HG03103 (cell line): Measurements from ENCODE around the gene FBLN2.

Experiments used
- ATAC-seq: cut with Tn5 transposase; IDR thresholded peaks from one replicate; pipeline ENCODE4 v1.9.1; 2021; ENCODE audit warnings: low read depth; ENCODE audit not compliant: unreplicated experiment

FBLN2 gene

DNA sequence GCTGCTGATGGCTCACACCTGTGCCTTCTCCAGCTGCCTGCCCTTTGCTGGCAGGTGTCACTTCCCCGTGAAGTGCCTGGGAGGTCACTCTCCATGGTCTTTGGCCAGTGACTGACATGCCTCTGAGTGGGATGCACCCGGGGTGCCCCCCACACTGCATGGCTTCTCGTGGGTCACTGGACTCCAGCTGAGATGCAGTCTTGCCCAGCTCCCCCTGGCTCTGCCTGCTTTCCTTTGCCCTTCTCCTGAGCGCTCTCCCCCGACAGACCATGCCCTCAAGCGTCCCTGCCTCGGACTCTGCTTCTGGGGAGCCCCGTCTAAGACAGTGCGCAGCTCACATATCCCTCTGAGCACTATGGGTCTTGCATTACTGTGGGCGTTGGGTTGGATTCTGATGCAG lies 14.4 kb downstream of the FBLN2 start:
- ATAC-seq = no peak

DNA sequence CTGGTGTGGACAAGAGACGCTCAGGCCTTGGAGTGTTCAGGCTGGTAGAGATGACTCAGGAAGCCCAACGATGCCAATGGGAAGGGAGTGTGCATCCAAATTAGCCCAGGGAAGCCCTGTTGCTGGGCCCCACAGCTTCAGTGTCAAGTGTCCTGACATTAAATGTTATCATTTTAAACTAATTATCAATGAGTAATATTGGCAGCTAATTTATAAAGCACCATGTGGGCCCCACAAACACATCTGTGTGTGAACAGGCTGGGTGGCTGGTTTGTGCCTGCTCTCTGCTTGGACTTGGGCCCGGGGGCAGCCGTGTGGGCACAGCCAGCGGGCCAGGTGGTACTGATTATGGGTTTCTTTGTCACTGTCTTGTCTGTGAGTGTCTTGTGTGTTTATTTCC lies 15.0 kb downstream of the FBLN2 start:
- ATAC-seq = no peak

DNA sequence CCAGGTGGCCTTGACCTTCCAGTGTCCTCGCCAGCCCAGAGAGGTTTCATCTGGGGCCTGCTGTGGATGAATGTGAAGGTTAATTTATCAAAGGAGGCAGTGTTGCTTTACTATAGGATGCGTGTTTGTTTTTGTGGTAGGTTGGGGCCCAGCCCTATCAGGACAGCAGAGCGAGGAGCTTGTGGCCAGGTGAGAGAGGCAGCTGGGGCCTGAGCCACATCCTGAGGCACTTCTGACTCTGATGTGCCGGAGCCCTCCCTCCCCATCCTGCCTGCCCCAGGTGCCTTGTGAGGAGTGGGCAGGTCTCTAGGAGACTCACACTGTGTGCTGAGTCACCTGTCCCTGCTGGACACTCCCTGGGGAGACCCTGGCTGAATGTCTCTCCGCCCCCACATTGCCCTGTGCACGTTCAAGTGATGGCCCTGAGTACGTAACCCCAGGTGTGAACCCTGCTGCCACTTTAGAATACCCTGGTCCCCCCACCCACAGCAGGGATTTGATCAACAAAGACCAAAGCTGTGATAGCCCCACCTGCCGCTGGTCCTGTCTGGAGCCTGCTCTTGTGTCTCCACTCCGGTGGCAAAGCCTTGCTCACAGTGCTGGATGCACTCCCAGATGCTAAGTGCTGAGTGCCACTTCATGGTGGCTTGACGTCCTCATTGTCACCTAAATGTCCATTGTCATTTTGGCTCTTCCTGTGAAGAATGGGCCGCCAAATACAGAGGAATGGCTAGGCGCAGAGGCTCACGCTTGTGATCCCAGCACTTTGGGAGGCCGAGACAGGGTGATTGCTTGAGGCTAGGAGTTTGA lies 16.0 kb downstream of the FBLN2 start:
- ATAC-seq = no peak

DNA sequence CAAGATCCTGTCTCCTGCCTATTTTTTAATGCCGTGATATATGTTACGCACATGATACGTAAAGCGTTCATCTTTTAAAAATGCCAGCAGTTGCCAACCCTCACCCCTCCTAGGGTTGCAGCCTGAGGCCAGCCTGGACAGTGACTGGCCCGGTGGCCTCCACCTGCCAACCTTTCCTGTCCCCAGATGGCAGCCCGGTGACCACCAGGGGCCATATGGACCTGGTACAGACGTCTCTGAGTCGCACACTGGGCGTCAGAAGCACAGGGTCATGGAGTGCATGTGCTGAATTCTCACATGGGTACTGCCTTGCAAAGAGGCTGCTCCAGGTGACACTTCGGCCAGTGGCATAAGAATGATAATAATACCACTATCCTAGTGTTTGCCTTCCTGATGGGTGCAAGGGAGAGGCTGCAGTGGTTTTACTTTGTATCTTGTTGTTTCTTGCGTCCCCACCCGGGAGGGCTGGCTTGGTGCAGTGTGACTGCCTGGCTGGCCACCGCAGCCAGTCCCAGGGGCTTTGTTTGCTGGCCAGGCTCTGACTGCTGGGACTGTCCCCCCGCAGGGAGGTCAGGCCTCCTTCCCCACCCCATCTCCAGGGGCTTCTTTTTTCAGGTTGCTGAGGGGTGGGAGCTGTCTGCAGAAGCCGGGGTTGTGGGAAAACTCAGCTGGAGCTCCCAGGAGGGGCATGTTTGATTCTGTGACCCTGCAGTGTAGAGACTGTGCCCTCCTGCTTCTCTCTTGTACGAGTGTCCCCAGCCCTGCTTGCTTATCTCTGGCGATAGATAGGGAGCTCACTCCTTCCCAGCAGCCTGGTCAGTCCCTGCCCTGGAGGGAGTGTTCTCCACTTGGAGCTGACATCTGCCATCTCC lies 16.9 kb downstream of the FBLN2 start:
- no peak for ATAC-seq

DNA sequence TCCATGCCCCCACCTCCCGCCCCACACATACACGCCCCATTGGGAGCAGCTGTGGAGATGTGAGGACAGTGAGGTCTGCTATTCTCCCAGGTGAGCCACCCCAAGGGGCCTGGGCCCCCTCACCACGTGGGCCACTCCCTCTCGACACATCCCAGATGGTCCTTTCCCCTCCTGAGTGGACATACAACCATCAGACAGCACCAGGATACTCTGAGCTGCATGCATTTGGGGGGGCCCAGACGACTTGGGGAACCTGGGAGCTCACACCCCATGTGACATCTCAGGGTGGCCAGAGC lies 17.5 kb downstream of the FBLN2 start:
- no peak for ATAC-seq

DNA sequence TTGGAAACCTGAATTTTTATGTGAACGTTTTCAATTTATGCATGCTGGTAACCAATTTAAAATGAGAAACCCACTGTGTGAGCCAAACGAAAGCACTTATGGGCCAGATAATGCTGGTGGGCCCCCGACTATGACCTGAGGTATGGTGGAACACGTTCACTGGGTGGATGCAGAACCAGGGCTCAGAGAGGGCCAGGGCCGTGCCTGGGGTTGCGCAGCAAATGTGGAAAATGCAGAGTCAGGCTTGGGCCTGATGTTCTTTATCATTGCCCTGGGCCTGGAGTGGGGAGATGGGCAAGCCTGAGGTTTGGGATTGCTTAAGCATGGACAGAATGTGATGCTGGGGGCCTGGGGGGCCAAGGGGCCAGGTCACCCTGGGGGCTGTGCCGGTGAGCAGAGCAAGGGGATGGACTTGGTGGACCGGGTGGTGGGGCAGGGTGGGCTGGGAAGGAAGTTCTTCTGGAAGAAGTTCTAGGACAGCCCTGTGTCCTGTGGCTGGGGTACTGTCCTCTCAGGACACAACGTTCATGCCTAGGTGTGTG lies 17.9 kb downstream of the FBLN2 start:
- no peak for ATAC-seq

DNA sequence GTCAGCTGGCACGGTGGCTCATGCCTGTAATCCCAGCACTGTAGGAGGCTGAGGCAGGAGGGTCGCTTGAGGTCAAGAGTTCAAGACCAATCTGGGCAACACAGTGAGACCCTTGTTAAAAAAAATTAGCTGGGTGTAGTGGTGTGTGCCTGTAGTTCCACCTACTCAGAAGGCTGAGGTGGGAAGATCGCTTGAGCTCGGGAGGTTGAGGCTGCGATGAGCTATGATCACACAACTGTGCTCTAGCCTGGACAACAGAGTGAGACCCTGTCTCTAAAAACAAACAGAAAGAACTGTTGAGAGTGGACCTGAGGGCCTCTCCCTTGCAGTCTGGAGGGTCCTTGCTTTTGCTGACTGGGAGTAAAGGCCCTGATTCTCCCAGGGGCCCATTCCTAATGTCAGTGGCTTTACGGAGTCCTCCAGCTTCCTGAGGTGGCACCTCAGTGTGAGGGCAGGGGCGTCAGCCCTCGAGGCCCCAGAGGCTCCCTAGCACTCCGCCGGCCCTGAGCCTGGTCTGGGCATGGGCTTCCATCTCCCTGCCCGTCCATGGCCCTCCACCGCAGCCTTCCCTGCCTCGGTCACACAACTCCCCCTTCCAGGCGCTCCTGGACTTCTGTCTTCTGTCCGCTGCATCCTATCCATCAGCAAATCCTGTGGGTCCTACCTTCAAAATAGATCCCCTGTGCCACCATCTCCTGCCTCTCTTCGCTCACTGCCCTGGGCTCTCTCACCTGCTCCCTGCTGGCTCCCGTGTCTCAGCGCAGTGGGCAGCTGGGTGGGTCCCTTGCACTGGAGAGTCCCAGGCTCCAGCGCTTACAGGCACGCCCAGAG lies 19.0 kb downstream of the FBLN2 start:
- no peak for ATAC-seq

DNA sequence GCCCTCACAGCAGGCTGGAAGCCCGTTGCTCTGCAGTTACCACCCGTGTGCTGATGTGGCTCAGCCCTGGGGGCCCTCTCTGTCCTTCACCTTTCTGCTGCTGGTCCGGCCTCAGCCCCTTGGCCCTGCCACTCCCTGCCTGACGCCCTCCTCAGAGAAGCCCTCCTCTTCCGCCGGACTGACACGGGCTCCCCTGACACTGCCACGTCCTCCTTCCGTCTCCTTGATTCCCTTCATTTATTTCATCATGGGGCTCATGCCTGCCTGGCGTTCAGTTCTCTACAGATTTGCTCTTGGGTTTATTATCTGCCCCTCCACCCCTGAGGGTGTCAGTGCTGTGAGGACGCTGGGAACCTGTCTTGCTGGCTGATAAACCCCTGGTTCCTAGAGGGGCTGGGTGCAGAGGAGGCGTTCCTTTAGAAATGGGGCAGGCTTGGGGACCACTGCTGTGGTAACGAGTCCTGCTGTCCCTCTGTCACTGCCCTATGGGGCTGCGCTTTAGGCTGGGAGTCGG lies 19.6 kb downstream of the FBLN2 start:
- no peak for ATAC-seq

DNA sequence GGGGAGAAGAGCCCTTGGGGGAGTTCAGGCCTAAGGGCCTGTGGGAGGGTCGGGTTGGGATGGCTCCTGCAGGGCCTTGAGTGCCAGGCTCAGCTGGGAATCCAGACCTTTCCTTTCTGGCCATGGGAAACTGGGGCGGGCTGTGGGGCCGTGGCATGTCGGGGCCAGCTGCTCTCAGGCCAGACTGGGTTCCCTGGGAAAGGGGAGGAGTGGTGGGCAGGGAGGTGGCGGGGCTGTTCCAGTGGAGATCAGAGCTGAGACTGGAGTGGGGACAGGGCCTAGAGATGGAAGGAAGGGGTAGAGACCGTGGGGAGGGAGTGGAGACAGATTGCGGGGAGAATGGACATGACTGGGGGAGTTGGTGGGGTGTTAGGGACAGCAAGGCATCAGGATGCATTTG lies 20.3 kb downstream of the FBLN2 start:
- ATAC-seq = no peak

DNA sequence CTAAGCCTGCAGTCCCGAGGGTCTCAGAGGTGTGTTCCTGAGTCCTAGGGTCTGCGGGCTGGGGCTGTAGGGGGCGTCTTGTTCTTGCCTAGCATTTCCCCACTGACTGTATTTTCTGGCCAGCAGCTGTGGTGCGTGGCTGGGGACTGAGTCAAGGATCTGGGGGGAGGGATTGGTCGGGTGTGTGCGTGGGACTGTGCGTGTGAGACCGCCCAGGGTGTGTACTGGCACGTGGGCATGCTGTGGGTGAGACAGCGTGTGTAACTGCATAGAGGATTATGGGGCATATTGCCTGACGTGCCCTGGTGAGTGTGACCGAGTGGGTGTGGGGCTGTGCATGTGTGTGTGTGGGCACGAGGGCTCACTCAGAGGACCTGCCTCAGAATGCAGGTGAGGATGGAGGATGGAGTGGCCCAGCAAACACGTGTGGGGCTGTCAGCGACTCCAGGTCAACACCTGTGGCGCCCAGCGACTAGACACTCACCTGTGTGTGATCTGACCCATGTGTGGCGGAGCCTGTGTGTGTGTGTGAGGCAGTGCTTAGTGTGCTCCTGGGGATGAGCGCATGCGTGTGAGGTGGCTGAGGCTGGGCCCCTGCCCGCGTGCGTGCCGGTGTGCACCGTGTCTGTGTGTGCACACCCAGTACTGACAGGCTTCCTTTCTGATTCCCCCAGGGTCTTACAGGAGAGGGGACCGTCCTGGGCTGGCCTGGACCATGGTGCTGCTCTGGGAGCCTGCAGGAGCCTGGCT lies 20.9 kb downstream of the FBLN2 start:
- ATAC-seq = no peak

DNA sequence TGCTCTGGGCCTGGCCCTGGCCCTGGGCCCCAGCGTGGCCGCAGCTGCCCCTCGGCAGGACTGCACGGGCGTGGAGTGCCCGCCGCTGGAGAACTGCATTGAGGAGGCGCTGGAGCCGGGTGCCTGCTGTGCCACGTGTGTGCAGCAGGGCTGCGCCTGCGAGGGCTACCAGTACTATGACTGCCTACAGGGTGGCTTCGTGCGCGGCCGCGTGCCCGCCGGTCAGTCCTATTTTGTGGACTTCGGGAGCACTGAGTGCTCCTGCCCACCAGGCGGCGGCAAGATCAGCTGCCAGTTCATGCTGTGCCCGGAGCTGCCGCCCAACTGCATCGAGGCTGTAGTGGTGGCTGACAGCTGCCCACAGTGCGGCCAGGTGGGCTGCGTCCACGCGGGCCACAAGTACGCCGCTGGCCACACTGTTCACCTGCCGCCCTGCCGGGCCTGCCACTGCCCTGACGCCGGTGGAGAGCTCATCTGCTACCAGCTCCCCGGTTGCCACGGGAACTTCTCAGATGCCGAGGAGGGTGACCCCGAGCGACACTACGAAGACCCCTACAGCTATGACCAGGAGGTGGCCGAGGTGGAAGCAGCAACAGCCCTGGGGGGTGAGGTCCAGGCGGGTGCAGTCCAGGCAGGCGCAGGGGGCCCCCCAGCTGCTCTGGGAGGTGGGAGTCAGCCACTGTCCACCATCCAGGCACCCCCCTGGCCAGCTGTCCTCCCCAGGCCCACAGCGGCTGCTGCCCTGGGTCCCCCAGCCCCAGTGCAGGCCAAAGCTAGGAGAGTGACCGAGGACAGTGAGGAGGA lies 21.7 kb downstream of the FBLN2 start:
- ATAC-seq = no peak

DNA sequence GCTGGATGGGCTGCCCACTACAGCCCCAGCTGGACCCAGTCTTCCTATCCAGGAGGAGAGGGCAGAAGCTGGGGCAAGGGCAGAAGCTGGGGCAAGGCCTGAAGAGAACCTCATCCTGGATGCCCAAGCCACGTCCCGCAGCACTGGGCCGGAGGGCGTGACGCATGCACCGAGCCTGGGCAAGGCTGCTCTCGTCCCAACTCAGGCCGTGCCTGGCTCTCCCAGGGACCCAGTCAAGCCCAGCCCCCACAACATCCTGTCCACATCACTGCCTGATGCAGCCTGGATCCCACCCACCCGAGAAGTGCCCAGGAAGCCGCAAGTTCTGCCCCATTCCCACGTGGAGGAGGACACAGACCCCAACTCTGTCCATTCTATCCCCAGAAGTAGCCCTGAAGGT lies 22.3 kb downstream of the FBLN2 start:
- ATAC-seq = no peak

DNA sequence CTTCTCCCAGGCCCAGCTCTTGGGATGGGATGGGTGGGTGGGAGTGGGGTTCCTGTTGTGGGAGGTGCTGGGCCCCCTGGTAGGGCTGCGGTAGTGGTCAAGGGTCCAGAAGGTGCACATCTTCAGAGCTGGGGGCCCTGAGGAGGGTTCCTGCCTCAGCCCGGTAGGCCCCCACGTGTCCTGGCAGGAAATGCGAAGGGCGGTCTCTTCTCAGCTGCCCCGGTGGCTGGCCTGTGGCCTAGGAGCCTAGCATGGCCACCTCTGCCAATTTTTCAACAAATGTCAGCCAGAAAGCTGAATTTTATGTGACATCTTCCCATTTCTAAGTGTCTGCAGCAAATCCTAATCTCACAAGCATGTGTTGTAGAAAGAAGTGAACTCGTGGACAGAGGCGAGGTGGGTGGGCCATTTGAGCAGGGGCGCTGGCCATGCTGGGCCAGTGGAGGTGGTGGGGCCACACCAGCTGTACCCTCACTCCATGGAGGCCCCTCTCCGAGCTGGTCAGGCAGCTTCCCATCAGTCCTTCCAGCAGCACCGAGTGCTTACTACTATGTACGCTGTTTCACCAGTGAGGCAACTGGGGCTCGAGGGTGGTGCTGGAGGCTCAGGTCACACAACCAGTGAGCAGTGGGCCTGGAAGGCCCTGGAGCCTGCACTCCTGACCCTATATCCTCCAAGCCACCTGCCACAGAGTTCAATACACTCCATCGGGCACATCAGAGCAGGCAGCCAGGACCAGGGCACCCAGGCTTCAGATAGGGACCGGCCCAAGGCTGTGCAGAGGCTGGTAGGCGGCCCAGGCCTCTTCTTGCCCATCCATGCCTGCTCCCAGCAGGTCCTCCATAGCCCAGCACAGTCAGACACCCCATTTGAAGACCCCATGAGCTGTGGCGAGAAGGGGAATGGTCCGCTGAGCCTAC lies 23.2 kb downstream of the FBLN2 start:
- ATAC-seq = no peak

DNA sequence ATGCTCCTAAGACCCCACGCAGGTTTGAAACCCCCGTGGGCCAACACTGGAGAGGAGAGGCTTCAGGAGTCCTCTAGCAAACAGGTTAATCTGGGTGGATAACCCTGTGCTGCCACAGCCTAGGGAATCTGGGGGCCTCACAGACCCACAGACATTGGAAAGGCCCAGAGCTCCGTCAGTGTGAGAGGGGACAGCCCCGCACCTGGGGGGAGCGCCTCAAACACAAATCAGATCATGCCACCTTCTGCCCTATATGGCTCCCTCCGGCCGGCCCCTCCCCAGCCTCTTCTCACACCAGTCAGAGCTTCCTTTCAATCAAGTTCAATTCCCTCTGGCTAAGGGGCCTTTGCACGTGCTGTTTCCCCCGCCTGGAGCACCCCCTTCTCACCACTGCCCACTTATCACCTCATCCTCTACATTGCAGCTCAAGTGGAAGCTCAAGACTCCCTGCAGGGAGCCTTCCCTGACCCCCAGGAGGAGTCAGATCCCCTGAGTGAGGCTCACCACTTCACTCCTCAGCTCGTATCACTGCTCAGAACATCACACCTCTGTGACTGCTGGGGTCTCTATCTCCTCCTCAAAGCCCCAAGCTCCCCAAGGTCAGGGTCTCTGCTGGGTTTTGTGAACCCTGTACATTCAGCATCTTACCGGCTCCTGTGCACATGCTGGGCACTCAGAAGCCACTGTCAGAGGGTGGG lies 24.1 kb downstream of the FBLN2 start:
- no peak for ATAC-seq

DNA sequence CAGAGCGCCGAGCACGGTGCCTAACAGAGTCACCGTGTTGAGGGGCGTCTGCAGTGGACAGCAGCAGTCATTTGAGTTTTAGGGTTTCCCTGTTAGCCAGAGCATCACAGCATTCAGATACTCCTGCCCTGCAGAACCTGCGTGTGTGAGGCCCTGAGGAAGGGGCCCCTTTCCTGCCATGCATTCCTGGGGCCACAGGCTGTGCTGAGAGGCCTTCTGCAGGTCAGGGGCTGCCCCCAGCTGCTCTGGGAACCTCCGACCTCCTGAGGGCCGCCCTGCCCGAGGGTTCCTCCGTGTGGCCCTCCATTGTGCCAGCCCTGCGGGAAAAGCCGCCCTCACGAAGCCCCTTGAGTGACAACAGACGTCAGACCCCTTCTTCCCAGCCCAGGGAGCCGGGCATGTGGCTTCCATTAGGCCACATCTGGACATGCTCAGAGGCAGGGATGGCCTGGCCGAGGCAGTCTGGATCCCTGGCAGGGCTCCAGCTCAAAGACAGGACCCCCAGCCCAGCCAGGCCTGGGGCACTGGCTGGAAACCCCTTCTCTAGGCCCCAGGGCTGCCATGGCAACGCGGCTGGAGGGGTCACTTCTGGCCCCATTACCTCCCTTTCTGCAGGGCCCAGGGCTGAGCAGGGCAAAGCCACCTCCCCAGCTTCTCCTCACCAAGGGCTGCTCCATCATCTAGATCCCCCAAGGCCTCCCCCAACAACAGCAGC lies 25.3 kb downstream of the FBLN2 start:
- no peak for ATAC-seq

DNA sequence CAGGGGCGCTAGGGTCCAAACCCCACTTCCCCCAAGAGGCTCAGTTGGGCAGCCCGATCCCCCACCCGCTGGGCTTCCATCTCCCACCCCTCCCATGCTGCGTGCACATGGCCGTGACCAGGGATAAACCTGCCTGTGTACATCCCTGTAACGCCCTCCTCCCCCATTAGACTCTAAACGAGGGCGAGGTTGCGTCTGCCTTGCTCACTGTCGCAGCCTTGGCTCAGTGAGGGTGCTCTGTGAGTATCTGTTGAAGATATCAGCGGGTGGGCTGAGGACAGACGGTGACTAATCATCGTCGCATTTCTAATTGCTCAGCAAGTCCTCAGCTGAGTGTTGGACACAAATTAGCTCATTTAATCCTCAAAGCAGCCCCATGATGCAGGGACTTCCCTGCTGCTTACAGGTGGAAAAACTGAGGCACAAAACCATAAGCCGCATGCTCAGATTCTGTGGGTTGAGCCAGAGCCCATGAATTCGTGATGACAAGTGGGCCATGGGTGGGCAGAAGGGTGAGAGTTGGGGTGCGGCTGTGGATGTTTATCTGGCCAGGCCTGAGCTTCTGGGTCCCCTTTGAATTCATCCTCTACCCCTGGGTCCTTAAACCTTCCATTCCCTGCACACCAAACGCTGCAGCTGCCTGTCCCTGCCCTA lies 26.0 kb downstream of the FBLN2 start:
- ATAC-seq = no peak
